ENCODE measurements around the gene ADAM10.

DNA sequence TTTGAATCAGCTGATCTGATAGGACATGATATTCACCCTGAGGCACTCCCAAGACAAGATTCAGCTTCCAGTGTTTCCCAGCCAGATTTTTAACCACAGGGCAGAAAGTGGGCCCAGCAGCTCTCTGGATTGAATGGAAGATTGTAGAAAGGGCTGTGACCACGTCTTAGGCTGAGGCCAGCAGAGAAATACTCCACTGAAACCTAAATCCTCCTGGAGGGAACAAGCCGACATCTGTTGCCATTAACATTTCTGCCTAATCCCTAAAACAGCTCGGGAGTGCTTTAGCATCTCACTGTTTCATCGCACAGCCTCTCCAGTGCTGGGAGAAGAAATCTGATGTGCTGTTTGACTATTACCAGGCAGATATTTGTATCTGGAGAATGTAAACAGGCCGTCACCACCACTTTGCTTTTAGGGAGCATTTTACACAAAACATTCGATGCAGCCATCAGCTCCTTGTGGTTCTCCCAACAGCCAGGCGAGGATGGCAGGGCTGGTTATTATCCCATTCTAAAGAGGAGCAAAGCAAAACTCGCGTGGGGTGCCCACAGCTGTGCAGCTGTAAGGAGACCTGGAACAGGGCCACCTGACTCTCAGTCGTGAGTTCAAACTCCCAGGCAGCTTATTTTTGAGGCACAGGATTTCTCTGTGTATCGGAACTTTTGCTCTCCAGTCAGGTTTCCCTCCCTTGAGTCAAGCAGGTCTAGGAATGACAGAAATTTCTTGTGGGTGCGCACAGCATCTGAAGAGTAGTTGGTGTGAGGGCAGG, 200.3 kb downstream of the ADAM10 start:
- TF ChIP-seq, protein P1, sequence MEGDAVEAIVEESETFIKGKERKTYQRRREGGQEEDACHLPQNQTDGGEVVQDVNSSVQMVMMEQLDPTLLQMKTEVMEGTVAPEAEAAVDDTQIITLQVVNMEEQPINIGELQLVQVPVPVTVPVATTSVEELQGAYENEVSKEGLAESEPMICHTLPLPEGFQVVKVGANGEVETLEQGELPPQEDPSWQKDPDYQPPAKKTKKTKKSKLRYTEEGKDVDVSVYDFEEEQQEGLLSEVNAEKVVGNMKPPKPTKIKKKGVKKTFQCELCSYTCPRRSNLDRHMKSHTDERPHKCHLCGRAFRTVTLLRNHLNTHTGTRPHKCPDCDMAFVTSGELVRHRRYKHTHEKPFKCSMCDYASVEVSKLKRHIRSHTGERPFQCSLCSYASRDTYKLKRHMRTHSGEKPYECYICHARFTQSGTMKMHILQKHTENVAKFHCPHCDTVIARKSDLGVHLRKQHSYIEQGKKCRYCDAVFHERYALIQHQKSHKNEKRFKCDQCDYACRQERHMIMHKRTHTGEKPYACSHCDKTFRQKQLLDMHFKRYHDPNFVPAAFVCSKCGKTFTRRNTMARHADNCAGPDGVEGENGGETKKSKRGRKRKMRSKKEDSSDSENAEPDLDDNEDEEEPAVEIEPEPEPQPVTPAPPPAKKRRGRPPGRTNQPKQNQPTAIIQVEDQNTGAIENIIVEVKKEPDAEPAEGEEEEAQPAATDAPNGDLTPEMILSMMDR (IDR thresholded peaks at IDR 0.05; ENCODE audit: insufficient read depth, low read length) = no peak
- TF ChIP-seq, protein P2, sequence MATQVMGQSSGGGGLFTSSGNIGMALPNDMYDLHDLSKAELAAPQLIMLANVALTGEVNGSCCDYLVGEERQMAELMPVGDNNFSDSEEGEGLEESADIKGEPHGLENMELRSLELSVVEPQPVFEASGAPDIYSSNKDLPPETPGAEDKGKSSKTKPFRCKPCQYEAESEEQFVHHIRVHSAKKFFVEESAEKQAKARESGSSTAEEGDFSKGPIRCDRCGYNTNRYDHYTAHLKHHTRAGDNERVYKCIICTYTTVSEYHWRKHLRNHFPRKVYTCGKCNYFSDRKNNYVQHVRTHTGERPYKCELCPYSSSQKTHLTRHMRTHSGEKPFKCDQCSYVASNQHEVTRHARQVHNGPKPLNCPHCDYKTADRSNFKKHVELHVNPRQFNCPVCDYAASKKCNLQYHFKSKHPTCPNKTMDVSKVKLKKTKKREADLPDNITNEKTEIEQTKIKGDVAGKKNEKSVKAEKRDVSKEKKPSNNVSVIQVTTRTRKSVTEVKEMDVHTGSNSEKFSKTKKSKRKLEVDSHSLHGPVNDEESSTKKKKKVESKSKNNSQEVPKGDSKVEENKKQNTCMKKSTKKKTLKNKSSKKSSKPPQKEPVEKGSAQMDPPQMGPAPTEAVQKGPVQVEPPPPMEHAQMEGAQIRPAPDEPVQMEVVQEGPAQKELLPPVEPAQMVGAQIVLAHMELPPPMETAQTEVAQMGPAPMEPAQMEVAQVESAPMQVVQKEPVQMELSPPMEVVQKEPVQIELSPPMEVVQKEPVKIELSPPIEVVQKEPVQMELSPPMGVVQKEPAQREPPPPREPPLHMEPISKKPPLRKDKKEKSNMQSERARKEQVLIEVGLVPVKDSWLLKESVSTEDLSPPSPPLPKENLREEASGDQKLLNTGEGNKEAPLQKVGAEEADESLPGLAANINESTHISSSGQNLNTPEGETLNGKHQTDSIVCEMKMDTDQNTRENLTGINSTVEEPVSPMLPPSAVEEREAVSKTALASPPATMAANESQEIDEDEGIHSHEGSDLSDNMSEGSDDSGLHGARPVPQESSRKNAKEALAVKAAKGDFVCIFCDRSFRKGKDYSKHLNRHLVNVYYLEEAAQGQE (IDR thresholded peaks at IDR 0.05; ENCODE audit: insufficient replicate concordance, low read depth) = no peak
- no peak for TF ChIP-seq POLR2AphosphoS5 (IDR thresholded peaks at IDR 0.05; ENCODE audit: low read depth)
- no peak for TF ChIP-seq GABPA (IDR thresholded peaks at IDR 0.05; ENCODE audit: low read depth)
- TF ChIP-seq SPI1 (IDR thresholded peaks at IDR 0.05; ENCODE audit: borderline replicate concordance, low read depth) = no peak

All from HL-60 (cell line).